Frontal cortex (tissue), 4 donors: ENCODE data around the gene IL1R1. TPM values are rescaled to one million over a fixed set of nuclear protein-coding genes. Genes with fewer than 3 reads are reported as not detected.
A peak's percentile ranks its signal among the peaks of the same experiment; 100 is the strongest.

ENCODE experiments used
- DNase-seq, 2 donors: peaks; one replicate each; pipeline ENCODE4 v3.0.0; 2012; ENCODE audit warnings: low spot score in 2 of 2
- FAIRE-seq: peaks from 2 replicates; lab custom pipeline; 2012; peaks lifted over from hg19 to GRCh38; lab: Jason Lieb, UNC
- total RNA-seq: library from RNA; depleted of rRNA; stranded (reverse); fragments of >200 nt; gene quantifications from one replicate; pipeline ENCODE4 v1.2.3, GENCODE V29; 2014
- donor health status: control.
- donor health status: control.
- donor health status: control.

The IL1R1 gene
- total RNA-seq, 1 donor from 2014 or later = 0.41 TPM

GRCh38 chr2:102190430-102191107 lies 48.0 kb downstream of the IL1R1 start:
- DNase-seq (no peak), FAIRE-seq (peak; percentile 30)

GRCh38 chr2:102191501-102191900 lies 49.0 kb downstream of the IL1R1 start:
- no peak for DNase-seq

GRCh38 chr2:102193074-102193473 lies 50.5 kb downstream of the IL1R1 start:
- no peak for FAIRE-seq
- DNase-seq = no peak

More at GRCh38 chr2:102191501-102191900, 49.0 kb downstream of the IL1R1 start:
- FAIRE-seq = no peak

GRCh38 chr2:102194609-102195268 lies 52.2 kb downstream of the IL1R1 start:
- DNase-seq = no peak
- no peak for FAIRE-seq

GRCh38 chr2:102197389-102198137 lies 55.0 kb downstream of the IL1R1 start:
- FAIRE-seq (no peak), DNase-seq (no peak)

- no peak for FAIRE-seq
- DNase-seq = no peak
Observed at GRCh38 chr2:102200539-102200938, 58.0 kb downstream of the IL1R1 start.

GRCh38 chr2:102204638-102205037 lies 62.1 kb downstream of the IL1R1 start:
- FAIRE-seq = no peak
- DNase-seq = no peak

- no peak for FAIRE-seq
- DNase-seq = no peak
Observed at GRCh38 chr2:102206666-102207341, 64.3 kb downstream of the IL1R1 start.

- no peak for FAIRE-seq
Observed at GRCh38 chr2:102208774-102209173, 66.2 kb downstream of the IL1R1 start.

GRCh38 chr2:102209474-102209873 lies 66.9 kb downstream of the IL1R1 start:
- DNase-seq (no peak), FAIRE-seq (no peak)

More at GRCh38 chr2:102208774-102209173, 66.2 kb downstream of the IL1R1 start:
- no peak for DNase-seq

GRCh38 chr2:102217032-102217431 lies 74.5 kb downstream of the IL1R1 start:
- DNase-seq (no peak), FAIRE-seq (no peak)

- FAIRE-seq (no peak), DNase-seq (no peak)
Observed at GRCh38 chr2:102224824-102225739, 82.5 kb downstream of the IL1R1 start.

- no peak for DNase-seq
- no peak for FAIRE-seq
Observed at GRCh38 chr2:102226171-102226570, 83.6 kb downstream of the IL1R1 start.

GRCh38 chr2:102226612-102227391 lies 84.3 kb downstream of the IL1R1 start:
- DNase-seq = no peak
- FAIRE-seq = no peak

- no peak for DNase-seq
Observed at GRCh38 chr2:102229141-102229769, 86.7 kb downstream of the IL1R1 start.

More at GRCh38 chr2:102229141-102229769, 86.7 kb downstream of the IL1R1 start:
- no peak for FAIRE-seq
